Urinary bladder (tissue), 4 donors: ENCODE data around the gene AIM2. TPM values are rescaled to one million over a fixed set of nuclear protein-coding genes. Genes with fewer than 3 reads are reported as not detected.
"Not testable (repeated sequence)": the region's sequence is repeated elsewhere in the genome, so short reads cannot be mapped to it uniquely, and the experiment has no call there.

Source experiments
- DNase-seq: peaks from one replicate; pipeline ENCODE4 v3.0.0-alpha.2; 2015; ENCODE audit errors: extremely low spot score
- H3K27ac ChIP-seq: one replicate; pipeline ENCODE4 v1.5.1; 2013; ENCODE audit warnings: low read depth, mild to moderate bottlenecking, moderate library complexity
- H3K36me3 ChIP-seq: one replicate; pipeline ENCODE4 v1.6.1; 2013; ENCODE audit warnings: mild to moderate bottlenecking, moderate library complexity; ENCODE audit not compliant: insufficient read depth
- H3K4me1 ChIP-seq: one replicate; pipeline ENCODE4 v1.6.1; 2013; ENCODE audit warnings: mild to moderate bottlenecking, moderate library complexity; ENCODE audit not compliant: insufficient read depth
- H3K4me3 ChIP-seq: one replicate; pipeline ENCODE4 v1.5.1; 2013; ENCODE audit warnings: low read depth, low read length
- WGBS: extraction: QIAGEN DNeasy Blood & Tissue Kit; methylation state at CpG from one replicate; pipeline ENCODE4 v1.1.7; 2013; 5-methylcytosine and 5-hydroxymethylcytosine counted together
- polyA plus RNA-seq: library from polyadenylated mRNA; stranded (reverse); fragments of 200-250 nt; gene quantifications from one replicate; pipeline ENCODE4 v1.2.3, GENCODE V29; 2013
- total RNA-seq: library from RNA; depleted of rRNA; stranded (reverse); fragments of >200 nt; gene quantifications from one replicate; pipeline ENCODE4 v1.2.3, GENCODE V29; 2014
- donor health status: healthy with polysubstance abuse.
- donor health status: healthy.

Gene AIM2
- total and polyA plus RNA-seq, 2 donors, result 0.63 to 3.0 TPM

GRCh38 chr1:159067699-159068621 is 8.6 kb downstream of the AIM2 start:
- 54% methylated on average over 6 of the region's 6 CpGs for WGBS
- DNase-seq, result no peak
- H3K4me3 ChIP-seq, result no peak overlapping the region
- no peaks in the 10 kb centered on the region for H3K4me1 ChIP-seq
- no peaks in the 10 kb centered on the region for H3K36me3 ChIP-seq
- peak overlapping the region; percentile 28 for H3K27ac ChIP-seq

GRCh38 chr1:159066108-159066507 is 10.5 kb downstream of the AIM2 start:
- WGBS, result 83% methylated on average over 4 of the region's 4 CpGs
- DNase-seq, result no peak
- Histone ChIP-seq H3K4me1 (no peaks in the 10 kb centered on the region), H3K36me3 (no peaks in the 10 kb centered on the region), H3K4me3 (no peak overlapping the region), H3K27ac (no peak overlapping the region)

GRCh38 chr1:159065106-159065505 is 11.5 kb downstream of the AIM2 start:
- no peak for DNase-seq

GRCh38 chr1:159058751-159059150 is 17.8 kb downstream of the AIM2 start:
- 89% methylated on average over 7 of the region's 7 CpGs for WGBS
- no peak overlapping the region for H3K27ac ChIP-seq

More at GRCh38 chr1:159065106-159065505, 11.5 kb downstream of the AIM2 start:
- Histone ChIP-seq H3K36me3 (no peaks in the 10 kb centered on the region), H3K4me3 (no peak overlapping the region), H3K27ac (no peak overlapping the region), H3K4me1 (no peaks in the 10 kb centered on the region)
- 97% methylated on average over 8 of the region's 8 CpGs for WGBS

GRCh38 chr1:159056069-159056698 is 20.4 kb downstream of the AIM2 start:
- no peak for DNase-seq
- no peak overlapping the region for H3K4me3 ChIP-seq

More at GRCh38 chr1:159058751-159059150, 17.8 kb downstream of the AIM2 start:
- H3K36me3 ChIP-seq, result peaks cover 2% of the 10 kb centered on the region
- no peak overlapping the region for H3K4me3 ChIP-seq
- DNase-seq, result no peak
- no peaks in the 10 kb centered on the region for H3K4me1 ChIP-seq

GRCh38 chr1:159055181-159055641 is 21.4 kb downstream of the AIM2 start:
- H3K27ac ChIP-seq, result no peak overlapping the region
- peaks cover 5% of the 10 kb centered on the region for H3K36me3 ChIP-seq
- H3K4me3 ChIP-seq, result no peak overlapping the region
- H3K4me1 ChIP-seq, result no peaks in the 10 kb centered on the region
- WGBS, result 74% methylated on average over 5 of the region's 5 CpGs
- no peak for DNase-seq

More at GRCh38 chr1:159056069-159056698, 20.4 kb downstream of the AIM2 start:
- H3K27ac ChIP-seq, result no peak overlapping the region
- H3K36me3 ChIP-seq, result peaks cover 2% of the 10 kb centered on the region
- 84% methylated on average over 7 of the region's 7 CpGs for WGBS
- H3K4me1 ChIP-seq, result no peaks in the 10 kb centered on the region

- 33% methylated on average over 2 of the region's 2 CpGs for WGBS
These were observed 22.1 kb downstream of the AIM2 start for GRCh38 chr1:159054427-159054826.

GRCh38 chr1:159051436-159051835 is 25.1 kb downstream of the AIM2 start:
- WGBS, result 96% methylated on average over 2 of the region's 2 CpGs
- Histone ChIP-seq H3K4me3 (no peak overlapping the region), H3K4me1 (no peaks in the 10 kb centered on the region), H3K36me3 (peaks cover 5% of the 10 kb centered on the region), H3K27ac (no peak overlapping the region)
- no peak for DNase-seq

More at GRCh38 chr1:159054427-159054826, 22.1 kb downstream of the AIM2 start:
- DNase-seq, result no peak
- no peaks in the 10 kb centered on the region for H3K4me1 ChIP-seq
- H3K36me3 ChIP-seq, result peaks cover 5% of the 10 kb centered on the region
- H3K27ac ChIP-seq, result no peak overlapping the region
- H3K4me3 ChIP-seq, result no peak overlapping the region

- not testable (repeated sequence) for H3K4me3 ChIP-seq, H3K36me3 ChIP-seq, DNase-seq, H3K4me1 ChIP-seq, H3K27ac ChIP-seq
- 63% methylated on average over 1 of the region's 1 CpG for WGBS
These were observed 30.1 kb downstream of the AIM2 start for GRCh38 chr1:159046486-159046885.

- 92% methylated on average over 7 of the region's 7 CpGs for WGBS
- H3K4me1 ChIP-seq, result no peaks in the 10 kb centered on the region
- H3K27ac ChIP-seq, result no peak overlapping the region
- peaks cover 6% of the 10 kb centered on the region for H3K36me3 ChIP-seq
- no peak for DNase-seq
- H3K4me3 ChIP-seq, result no peak overlapping the region
These were observed 35.5 kb downstream of the AIM2 start for GRCh38 chr1:159040893-159041724.

GRCh38 chr1:159040206-159040605 is 36.4 kb downstream of the AIM2 start:
- H3K4me1 ChIP-seq, result no peaks in the 10 kb centered on the region
- no peak overlapping the region for H3K4me3 ChIP-seq
- 65% methylated on average over 1 of the region's 1 CpG for WGBS
- H3K27ac ChIP-seq, result no peak overlapping the region
- H3K36me3 ChIP-seq, result peaks cover 6% of the 10 kb centered on the region
- DNase-seq, result no peak

GRCh38 chr1:159030877-159031447 is 45.6 kb downstream of the AIM2 start:
- Histone ChIP-seq H3K4me3 (no peak overlapping the region), H3K4me1 (no peaks in the 10 kb centered on the region), H3K27ac (no peak overlapping the region), H3K36me3 (peaks cover 7% of the 10 kb centered on the region)
- 53% methylated on average over 3 of the region's 3 CpGs for WGBS
- no peak for DNase-seq

GRCh38 chr1:159030311-159030710 is 46.3 kb downstream of the AIM2 start:
- Histone ChIP-seq H3K36me3 (peaks cover 7% of the 10 kb centered on the region), H3K4me1 (no peaks in the 10 kb centered on the region), H3K27ac (no peak overlapping the region), H3K4me3 (no peak overlapping the region)
- DNase-seq, result no peak
- WGBS, result 94% methylated on average over 1 of the region's 1 CpG
